Measurements from ENCODE around the gene NLK.

The NLK gene

GRCh38 chr17:28244446-28244845 is 202.0 kb downstream of the NLK start:
- FAIRE-seq (no peak), DNase-seq (ENCODE audit: insufficient read length, low spot score) (no peak)
